AG10803 (cell line): ENCODE results near the gene YEATS4.

Experiments used
- DNase-seq: peaks from one replicate; pipeline ENCODE4 v3.0.0; 2010; ENCODE audit warnings: low read depth
- H3K4me3 ChIP-seq: 2 replicates; pipeline ENCODE4 v1.5.1; 2011; ENCODE audit warnings: mild to moderate bottlenecking, low read length, control low read depth
- CTCF ChIP-seq: conservative IDR thresholded peaks from 2 replicates; pipeline ENCODE4 v1.5.1; 2011; ENCODE audit warnings: mild to moderate bottlenecking, low read length, control low read depth, inconsistent platforms

The YEATS4 gene

DNA sequence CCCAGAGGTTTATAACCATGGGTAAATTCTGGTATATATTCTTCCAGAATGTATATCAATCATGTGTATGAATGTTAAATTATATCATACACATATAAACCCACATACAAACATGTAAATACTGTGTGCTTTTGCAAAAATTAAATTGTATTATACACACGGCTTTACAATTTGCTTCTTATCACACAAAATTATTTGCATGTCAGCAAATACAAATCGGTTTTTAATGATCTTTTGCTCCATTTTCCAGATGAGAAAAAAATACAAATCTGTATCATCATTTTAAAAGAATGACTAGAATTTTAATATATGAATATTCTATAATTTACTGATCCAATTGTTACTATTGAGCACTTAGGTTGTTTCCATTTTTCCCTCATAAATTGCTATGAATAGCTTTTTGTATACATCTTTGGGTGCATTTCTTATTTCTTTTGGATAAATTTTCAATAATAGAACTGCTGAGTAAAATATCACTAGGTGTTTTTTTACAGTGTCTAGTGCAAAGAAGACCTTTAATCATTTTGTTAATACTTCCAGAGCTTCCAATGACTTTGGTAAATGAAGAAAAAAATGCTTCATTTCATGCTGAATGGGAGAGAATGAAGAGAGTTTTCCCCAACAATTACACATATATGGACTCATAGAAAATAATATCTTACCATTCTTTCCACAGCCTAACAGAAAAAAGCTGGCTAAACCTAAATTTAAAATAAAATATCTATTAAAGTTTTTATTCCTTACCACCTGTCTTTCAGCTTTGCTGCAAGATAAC is 7.9 kb upstream of the YEATS4 start:
- no peak for TF ChIP-seq CTCF
- no peak overlapping the region for H3K4me3 ChIP-seq
- DNase-seq, result no peak

- TF ChIP-seq CTCF, result no peak
- no peak overlapping the region for H3K4me3 ChIP-seq
- DNase-seq, result no peak
Measured at GRCh38 chr12:69352904-69353303, 6.6 kb upstream of the YEATS4 start.

GRCh38 chr12:69354172-69354555 is 5.4 kb upstream of the YEATS4 start:
- TF ChIP-seq CTCF, result no peak
- H3K4me3 ChIP-seq, result no peak overlapping the region
- DNase-seq, result no peak

GRCh38 chr12:69354556-69355187 is 4.9 kb upstream of the YEATS4 start:
- no peak overlapping the region for H3K4me3 ChIP-seq
- no peak for TF ChIP-seq CTCF
- no peak for DNase-seq

GRCh38 chr12:69355363-69356028 is 4.0 kb upstream of the YEATS4 start:
- TF ChIP-seq CTCF, result no peak
- DNase-seq, result no peak
- no peak overlapping the region for H3K4me3 ChIP-seq

- no peak for TF ChIP-seq CTCF
- DNase-seq, result no peak
- H3K4me3 ChIP-seq, result peak overlapping the region; percentile 85
Measured at GRCh38 chr12:69360348-69360672, 767 bp downstream of the YEATS4 start.

DNA sequence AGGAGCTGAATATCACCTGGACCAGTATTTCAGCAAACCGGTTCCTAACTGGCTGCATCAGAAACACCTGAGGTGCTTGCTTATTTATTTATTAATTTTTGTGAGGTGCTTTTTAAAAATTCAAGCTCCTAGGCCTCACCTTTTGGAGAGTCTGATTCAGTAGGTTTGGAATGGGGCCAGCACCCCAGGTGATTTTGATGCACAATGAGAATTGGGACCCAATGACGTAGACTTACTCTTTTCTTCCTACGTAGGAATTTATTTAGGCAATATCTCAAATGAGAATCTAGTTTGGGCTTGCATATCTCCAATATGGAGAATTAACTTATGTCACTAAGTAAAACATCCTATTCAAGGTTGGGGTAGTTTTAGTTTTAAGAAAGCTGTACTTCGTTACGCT is 7.3 kb downstream of the YEATS4 start:
- no peak for DNase-seq
- H3K4me3 ChIP-seq, result no peak overlapping the region
- TF ChIP-seq CTCF, result no peak
